HG03571 (cell line): ENCODE data around the gene AATF.

Experiments used
- ATAC-seq: cut with Tn5 transposase; IDR thresholded peaks from one replicate; pipeline ENCODE4 v1.9.1; 2021; ENCODE audit not compliant: unreplicated experiment

Gene AATF

GRCh38 chr17:36977568-36977967, 28.8 kb downstream of the AATF start:
- no peak for ATAC-seq

GRCh38 chr17:36978810-36979564, 30.2 kb downstream of the AATF start:
- no peak for ATAC-seq

GRCh38 chr17:36979565-36979941, 30.8 kb downstream of the AATF start:
- ATAC-seq: no peak

DNA sequence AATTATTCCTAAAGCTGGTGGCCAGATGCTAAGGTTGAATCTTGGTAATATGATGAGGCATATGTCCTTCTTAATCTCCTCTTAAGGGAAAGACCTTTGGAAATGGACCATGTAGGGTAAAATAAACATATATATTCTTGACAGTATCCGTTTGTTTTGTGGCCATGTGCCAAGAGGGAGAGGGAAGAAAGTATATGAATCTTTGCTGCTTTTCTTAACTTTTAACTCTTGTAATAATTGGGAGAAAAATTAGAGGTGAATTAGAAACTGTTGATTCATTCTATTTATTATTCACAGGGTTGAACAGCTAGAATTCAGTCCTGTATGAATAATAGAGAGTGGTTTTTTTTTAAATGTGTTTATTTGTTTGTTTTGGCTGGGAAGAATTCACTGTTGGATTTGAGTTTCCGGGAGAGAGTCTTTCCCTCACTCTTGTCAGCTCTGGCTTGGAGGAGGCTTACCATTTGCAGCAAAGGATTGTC, 31.6 kb downstream of the AATF start:
- no peak for ATAC-seq

DNA sequence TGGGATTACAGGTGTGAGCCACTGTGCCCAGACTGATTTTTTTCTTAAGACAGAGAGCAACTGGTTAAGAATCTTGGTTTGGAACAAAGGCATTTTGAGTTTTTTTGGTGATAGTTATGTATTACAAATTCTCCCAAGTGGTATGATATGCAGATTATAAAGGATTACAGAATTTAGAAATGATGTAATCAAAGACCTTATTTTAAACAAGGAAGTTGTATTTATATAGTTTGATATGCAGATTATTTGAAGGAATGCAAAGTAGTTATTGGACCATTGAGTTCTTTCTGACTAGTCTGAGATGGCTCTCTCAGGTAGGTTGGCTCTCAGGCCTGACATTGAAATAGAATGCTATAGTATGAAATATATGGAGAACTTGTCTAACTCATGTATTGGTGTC, 34.9 kb downstream of the AATF start:
- no peak for ATAC-seq

DNA sequence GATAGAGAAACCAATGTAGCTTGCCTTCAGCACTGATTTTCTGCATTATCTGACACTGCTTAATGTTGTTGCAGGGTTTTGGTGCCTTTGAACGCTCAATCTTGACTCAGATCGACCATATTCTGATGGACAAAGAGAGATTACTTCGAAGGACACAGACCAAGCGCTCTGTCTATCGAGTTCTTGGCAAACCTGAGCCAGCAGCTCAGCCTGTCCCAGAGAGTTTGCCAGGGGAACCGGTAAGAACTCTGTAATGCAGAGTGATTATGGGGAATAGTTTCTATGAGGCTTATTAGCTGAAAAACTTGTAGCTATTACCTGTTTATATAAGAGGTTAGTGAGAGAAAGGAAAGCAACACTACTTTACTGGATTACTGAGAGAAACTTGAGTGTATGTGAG, 40.4 kb downstream of the AATF start:
- ATAC-seq: no peak

DNA sequence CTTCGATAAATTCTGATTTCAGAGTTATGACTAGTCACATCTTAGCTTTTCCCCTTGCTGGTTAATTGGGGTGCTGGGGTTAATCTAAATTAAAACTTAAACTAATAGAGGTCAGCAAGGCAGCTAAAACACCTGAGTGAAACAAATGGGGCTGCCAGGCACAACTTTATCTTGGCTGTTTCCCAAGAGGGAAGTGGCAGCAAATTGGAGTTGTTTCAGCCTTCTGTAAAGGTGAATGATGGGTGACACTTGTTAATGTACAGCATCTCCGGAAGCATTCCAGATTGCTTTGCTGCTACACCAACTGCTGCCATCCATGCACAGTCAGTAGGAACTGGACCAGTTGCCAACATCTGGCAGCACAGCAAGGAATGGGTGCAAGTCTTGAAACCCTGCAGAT, 43.9 kb downstream of the AATF start:
- no peak for ATAC-seq

DNA sequence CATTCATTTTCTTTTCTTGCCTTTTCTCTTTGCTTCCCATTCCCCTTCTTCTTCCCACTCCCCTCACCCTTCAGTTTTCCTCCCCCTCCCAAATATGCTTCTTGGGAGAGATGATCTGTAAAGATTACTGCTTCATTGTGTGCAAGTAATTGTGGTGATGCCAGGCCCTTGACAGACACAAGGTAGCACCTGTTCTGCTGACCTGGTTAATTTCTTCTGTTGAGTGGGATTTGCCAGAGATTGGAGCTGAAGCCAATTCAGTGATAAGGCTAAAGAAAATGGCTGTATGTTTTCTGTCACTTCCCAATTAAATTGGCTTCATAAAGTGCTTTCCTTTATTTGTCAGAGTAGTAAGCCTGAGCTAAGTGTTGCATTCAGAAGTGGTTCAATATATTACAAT, 44.5 kb downstream of the AATF start:
- no peak for ATAC-seq

DNA sequence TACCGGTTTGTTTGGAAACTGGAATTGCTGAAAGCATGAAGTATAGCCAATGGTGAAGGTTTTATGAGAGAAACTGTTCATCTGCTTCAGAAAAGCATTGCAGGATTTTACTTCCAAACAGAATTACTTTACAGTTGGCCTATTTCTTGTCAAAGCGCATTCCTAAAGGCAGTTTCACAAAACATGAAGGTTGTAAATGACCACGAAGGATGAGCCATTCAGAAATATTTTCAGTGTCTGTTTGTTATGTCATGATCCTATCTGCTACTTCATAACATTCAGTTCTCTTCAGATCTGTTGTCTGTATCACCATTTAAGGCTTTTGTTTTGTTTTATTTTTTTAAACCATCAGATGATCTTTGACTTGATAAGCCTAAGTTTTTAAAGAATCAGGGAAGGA, 45.7 kb downstream of the AATF start:
- ATAC-seq: no peak

DNA sequence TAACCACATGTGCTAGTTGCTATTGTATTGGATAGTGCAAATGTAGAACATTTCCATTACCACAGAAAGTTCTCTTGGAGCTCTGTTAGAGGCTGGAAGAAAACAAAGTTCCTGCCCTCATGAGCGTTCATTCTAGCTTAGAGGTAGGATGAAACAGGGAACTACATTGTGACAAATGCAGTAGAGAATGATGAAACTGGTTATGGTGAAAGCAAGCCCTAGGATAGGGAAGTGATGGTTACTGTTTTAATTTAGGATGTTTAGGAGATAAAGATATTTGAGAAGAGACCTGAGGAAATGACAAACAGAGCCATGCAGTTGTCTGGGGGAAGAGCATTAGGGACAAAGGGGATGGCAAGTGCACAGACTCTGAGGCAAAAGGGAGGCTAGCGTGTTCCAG, 50.7 kb downstream of the AATF start:
- ATAC-seq: no peak

- ATAC-seq: no peak
Measured at GRCh38 chr17:37016780-37017179, 68.0 kb downstream of the AATF start.

DNA sequence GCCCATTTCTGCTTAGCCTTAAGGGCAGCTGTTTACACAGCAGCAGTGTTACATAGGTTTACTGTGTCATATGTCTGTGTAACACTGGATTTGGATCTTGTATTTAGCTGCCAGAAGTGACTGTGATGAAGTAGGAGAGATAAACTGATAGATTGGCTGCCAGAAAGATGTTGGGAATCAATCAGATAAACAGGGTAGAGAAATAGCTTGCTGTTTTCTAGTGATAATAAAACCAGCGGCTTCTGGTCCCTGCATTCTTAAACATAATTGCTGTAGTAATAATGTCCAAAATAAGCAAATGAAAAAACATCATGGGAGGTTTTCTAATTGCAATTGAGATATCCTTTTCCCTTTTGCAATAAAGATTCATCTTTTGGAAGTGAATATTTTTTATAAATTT, 68.7 kb downstream of the AATF start:
- ATAC-seq: no peak

DNA sequence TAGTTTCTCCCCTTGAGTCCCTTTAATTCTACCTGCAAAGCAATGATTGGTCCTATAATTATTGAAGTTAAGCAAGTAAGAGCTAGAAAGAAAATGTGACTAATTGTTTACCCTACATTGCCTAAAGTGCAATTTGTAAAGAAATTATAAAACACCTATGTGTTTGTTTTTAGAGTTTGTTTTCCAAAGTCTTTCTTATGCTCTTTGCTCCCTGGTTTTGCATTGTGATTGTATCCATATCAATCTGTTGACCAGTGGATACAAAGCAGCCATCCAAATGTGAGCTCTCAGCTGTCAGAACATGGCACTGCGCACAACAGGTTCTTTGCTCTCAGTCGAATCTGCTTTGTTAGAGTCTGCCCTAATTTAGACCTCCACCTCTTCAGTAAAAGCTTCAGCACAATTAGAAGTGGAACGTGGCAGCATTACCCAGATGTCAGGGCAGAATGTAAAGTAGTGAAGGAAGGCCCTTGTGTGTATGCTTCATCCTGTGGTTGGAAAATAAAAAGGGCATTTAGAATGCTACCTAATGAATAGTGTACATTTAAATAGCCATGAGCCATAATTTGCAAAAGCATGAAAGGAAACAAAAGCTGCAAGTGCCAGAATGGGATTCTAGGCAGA, 70.5 kb downstream of the AATF start:
- ATAC-seq: no peak

- ATAC-seq: no peak
Measured at GRCh38 chr17:37019741-37020129, 71.0 kb downstream of the AATF start.

GRCh38 chr17:37024181-37024637, 75.5 kb downstream of the AATF start:
- no peak for ATAC-seq

DNA sequence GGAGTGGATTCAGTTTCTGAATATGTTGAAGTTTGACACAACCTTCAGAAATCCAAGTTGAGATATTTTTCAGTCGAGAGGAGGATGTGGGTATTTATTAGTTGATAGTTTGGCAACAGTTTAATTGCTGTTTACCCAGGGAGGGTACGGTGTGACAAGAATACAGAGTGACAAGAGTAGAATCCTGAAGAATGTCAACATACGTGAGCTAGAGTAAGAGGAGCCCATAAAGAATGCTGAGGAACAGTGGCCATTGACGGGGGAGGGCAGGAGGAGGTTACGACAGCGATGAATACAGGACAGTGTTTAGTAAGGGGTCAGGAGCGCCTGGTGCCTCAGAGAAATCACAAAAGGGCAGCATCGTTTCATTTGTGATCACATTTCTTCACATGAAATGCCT, 76.5 kb downstream of the AATF start:
- ATAC-seq: no peak

DNA sequence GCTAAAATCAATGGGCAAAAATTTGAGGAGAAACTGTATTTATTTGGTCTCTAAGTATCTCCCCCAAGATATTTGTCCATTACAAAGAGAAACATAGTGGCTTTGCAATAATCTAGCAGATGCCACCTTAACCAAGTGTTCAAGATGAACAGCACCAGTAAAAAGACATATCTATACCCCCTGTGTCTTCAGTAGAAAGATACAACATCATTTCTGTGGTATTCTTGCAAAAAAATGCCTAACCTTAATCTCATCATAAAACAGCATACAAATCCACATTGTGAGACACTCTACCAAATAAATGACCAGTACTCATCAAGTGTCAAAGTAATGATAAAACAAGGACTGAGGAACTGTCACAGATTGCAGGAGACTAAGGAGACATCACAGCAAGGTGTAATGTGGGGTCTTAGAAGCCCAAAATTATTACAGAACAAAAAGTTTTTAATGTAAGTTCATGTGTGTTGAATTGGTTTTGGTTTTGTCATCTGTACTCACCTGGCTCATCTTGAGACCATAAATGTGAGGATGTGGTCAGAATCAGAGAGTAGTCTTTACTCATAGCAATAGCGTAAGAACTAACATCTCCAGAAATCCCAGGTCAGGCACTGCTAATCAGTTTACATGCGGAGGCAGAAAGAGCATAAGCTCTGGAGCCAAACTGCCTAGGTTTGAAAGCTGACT, 77.2 kb downstream of the AATF start:
- no peak for ATAC-seq

DNA sequence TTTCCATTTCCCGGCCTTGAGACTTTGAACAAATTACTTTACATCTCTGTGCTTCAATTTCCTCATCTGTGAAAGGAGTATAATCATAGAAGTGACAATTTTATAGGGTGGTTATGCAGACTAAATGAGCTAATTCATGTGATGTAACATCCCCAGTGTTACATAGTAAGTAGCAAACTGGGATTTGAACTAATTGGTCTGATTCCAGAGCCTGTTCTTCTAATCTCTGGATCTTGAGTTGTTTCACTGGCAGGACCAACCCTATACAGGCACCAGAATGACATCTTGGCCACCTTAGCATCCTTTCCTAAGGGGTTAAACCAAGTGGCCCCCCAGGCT, 77.7 kb downstream of the AATF start:
- ATAC-seq: no peak

DNA sequence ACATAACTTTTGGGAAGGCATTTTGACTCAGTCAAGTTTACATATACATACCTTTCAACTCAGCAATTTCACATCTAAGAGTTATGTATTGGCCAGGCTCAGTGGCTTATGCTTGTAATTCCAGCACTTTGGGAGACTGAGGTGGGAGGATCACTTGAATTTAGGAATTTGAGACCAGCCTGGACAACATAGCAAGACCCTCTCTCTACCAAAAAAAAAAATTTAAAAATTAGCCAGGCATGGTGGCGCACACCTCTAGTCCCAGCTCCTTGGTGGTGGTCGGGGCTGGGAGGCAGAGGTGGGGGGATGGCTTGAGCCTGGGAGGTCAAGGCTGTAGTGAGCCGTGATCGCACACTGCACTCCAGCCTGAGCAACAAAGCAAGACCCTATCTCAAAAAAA, 79.3 kb downstream of the AATF start:
- no peak for ATAC-seq

DNA sequence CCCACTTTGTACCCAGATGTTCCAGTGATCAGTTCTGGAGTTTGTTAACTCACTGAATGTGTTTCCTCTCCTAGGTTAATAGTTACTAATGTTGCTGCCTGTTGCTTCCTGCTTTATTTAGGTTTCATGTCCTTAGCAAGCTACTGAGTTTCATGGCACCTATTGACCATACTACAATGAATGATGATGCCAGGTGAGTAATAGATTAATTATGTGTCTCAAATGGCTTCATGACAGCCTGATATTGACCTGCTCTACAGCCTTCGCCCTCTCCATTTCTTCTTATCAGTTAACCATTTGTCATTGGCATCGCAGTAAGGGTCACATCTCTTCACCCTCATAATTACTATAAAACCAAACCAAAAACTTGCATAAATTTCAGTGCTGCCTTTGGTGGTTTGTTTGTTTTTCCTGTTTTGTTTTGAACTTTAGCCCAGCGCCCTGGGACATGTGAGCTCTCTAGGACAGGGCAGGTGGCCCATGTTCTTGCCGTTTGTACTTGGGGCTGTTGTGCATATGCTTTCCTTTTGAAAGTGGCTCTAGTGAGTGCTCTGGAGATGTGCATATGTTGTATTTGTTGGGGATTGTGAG, 82.8 kb downstream of the AATF start:
- no peak for ATAC-seq

- no peak for ATAC-seq
Measured at GRCh38 chr17:37037590-37038155, 88.9 kb downstream of the AATF start.

DNA sequence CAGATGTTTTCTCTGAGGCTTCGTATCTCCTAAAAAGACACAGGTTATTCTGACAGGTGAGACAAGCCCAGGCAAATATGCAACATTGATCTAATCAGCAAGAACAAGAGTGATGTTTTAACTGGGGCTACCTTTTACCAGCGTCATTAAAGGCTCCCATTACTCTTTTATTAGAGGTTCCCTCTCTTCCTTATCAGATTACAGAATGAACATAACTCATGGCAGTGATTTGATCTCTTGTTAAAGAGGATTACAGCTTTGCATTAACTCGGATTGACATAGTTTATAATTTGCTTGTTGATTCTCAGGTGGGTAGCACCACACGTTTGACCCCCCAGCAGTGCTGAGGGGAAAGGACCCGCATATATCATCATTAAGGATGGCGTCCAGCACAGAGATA, 90.5 kb downstream of the AATF start:
- no peak for ATAC-seq
